22Rv1 (cell line): ENCODE results near the gene SLC25A14.

Source experiments
- H3K27ac ChIP-seq: fragments of 450-650 bp; 2 replicates; pipeline ENCODE4 v1.5.1; 2017
- CTCF ChIP-seq: fragments of 450-650 bp; IDR thresholded peaks from 2 replicates; pipeline ENCODE4 v1.5.1; 2017; ENCODE audit warnings: mild to moderate bottlenecking
- ZFX ChIP-seq: fragments of 450-650 bp; IDR thresholded peaks from 2 replicates; pipeline ENCODE4 v1.6.1; 2017; ENCODE audit warnings: antibody characterized with exemption, borderline replicate concordance

SLC25A14 gene

GRCh38 chrX:130415201-130415600 lies 75.5 kb downstream of the SLC25A14 start:
- TF ChIP-seq CTCF (no peak), ZFX (no peak)
- H3K27ac ChIP-seq, result no peak overlapping the region

- no peak for TF ChIP-seq ZFX
- TF ChIP-seq CTCF, result no peak
Measured at GRCh38 chrX:130416785-130417184, 77.1 kb downstream of the SLC25A14 start.

GRCh38 chrX:130418066-130418465 lies 78.3 kb downstream of the SLC25A14 start:
- TF ChIP-seq CTCF, result no peak
- no peak for TF ChIP-seq ZFX
- no peak overlapping the region for H3K27ac ChIP-seq

More at GRCh38 chrX:130416785-130417184, 77.1 kb downstream of the SLC25A14 start:
- H3K27ac ChIP-seq, result no peak overlapping the region

GRCh38 chrX:130418740-130419139 lies 79.0 kb downstream of the SLC25A14 start:
- H3K27ac ChIP-seq, result no peak overlapping the region
- TF ChIP-seq ZFX (no peak), CTCF (no peak)

- H3K27ac ChIP-seq, result no peak overlapping the region
- TF ChIP-seq CTCF (no peak), ZFX (no peak)
Measured at GRCh38 chrX:130419263-130419662, 79.5 kb downstream of the SLC25A14 start.
